Activated CD4-positive, alpha-beta T cell treated with anti-CD3 and anti-CD28 coated beads for 36 hours (primary cell): ENCODE measurements around the gene SEC16A. TPM values are rescaled to one million over a fixed set of nuclear protein-coding genes. Genes with fewer than 3 reads are reported as not detected.
A peak's percentile ranks its signal among the peaks of the same experiment; 100 is the strongest.

Experiments
- ATAC-seq: fragments of 200-7000 bp; cut with Tn5 transposase; one replicate; pipeline ENCODE4 v1.10.0; 2021; ENCODE audit warnings: mild to moderate bottlenecking, moderate library complexity
- CTCF ChIA-PET: fragments of 350-600 bp; sonication (Branson Sonifier 250); formaldehyde crosslinking; loops from one replicate; lab custom pipeline; 2021; ENCODE audit warnings: antibody characterized with exemption; lab: Charles Lee
- POLR2A ChIA-PET: fragments of 350-600 bp; sonication (Branson Sonifier 250); formaldehyde crosslinking; loops from one replicate; lab custom pipeline; 2021; ENCODE audit warnings: antibody characterized with exemption, inconsistent platforms; lab: Charles Lee
- DNase-seq: peaks from one replicate; pipeline ENCODE4 v3.0.0-alpha.2; 2020
- H3K27ac Mint-ChIP-seq: one replicate; pipeline ENCODE4 v1.8.0; 2021; ENCODE audit warnings: mixed read lengths
- H3K27me3 Mint-ChIP-seq: one replicate; pipeline ENCODE4 v1.8.0; 2021; ENCODE audit warnings: mixed read lengths
- H3K36me3 Mint-ChIP-seq: one replicate; pipeline ENCODE4 v1.8.0; 2021; ENCODE audit warnings: low read depth, mixed read lengths
- H3K4me1 Mint-ChIP-seq: one replicate; pipeline ENCODE4 v1.8.0; 2021; ENCODE audit warnings: mixed read lengths
- H3K4me3 Mint-ChIP-seq: one replicate; pipeline ENCODE4 v1.8.0; 2021; ENCODE audit warnings: mild to moderate bottlenecking, moderate library complexity, mixed read lengths
- H3K9me3 Mint-ChIP-seq: one replicate; pipeline ENCODE4 v1.8.0; 2021; ENCODE audit warnings: low read depth, mixed read lengths
- intact Hi-C, 2 experiments: fragments of 100-400 bp; cut with DNase I in 1 of 2; cut with micrococcal nuclease in 1 of 2; formaldehyde crosslinking; loops; one replicate each; pipeline versions ENCODE4 v1.14.2 to v1.15.1; 2022 to 2024; cut with DNase I, micrococcal nuclease
- total RNA-seq, 2 experiments: library from RNA; stranded (reverse); gene quantifications; one replicate each; pipeline ENCODE4 v1.2.3, GENCODE V29; 2021

Gene SEC16A
- total RNA-seq, 2 experiments from 2014 or later, result 62.7 TPM

DNA sequence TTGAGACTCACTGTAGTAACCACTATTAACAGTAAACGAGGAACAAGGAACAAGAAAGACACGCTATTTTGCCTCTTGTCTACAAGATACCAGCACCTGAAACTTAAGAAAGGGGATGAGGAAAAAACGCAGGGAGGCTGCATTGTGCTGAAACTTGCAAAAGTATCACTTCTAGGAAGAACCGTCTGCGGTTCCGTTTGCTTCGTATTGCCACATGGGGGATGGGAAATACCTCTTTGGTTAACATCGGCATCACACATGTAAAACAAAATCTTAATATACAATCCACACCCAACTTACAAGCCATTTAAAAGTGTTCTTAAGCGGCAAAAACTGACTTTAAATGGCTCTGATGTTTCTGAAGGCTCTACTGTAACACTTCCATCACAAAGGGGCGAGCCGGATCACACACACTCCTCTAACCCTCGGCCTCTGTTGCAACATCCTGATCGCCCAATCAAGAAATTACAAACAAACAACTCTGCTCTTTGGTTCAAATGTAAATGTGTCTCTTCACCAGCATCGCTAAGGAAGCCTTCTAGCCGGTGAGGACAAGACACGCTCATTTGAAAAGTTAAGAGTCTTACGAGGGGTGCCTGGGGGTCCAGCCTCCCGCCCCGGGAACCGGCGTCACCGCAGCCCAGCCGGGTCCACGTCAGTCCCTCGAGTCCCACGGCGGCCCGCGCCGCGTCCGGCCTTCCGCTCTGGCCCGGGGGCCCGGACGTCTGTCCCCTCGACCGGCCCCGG lies 621 bp downstream of the SEC16A start:
- no peaks in the 10 kb centered on the region for H3K9me3 Mint-ChIP-seq
- no peaks in the 10 kb centered on the region for H3K27me3 Mint-ChIP-seq
- ATAC-seq (no peak), DNase-seq (peak; percentile 55)
- peaks cover 25% of the 10 kb centered on the region for H3K36me3 Mint-ChIP-seq
- H3K4me1 Mint-ChIP-seq, result peaks cover 35% of the 10 kb centered on the region
- peak overlapping the region; percentile 96 for H3K27ac Mint-ChIP-seq
- intact Hi-C loops, result loop anchor here (2.0 to 5.0 kb wide), 8 partner anchors 43 to 1135 kb away; partner anchors contain the start of genes EHMT1 (in 1 of the 2), ENTR1 (in 1 of the 2), INPP5E (in 1 of the 2) and NELFB (in 1 of the 2)
- ChIA-PET POLR2A (no interaction called here), CTCF (no interaction called here)
- peak overlapping the region; percentile 97 for H3K4me3 Mint-ChIP-seq

DNA sequence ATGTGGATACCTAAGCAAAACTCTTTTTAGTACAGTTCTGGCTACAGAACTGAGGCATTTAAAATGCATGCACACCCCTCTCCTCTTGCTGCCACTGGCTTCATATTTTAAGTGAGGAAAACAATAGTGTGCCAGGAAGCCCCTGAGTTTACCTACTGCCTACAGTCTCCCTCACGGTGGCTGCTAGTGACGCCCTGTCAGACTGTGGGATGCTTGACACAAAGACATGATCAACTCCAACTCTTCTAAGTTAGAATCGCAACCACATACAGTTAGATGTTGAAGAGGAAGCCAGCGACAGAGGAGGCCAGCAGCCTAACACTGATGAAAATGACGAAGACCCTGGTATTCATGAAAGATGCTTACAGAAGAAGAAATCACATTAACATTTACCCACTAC lies 1.3 kb downstream of the SEC16A start:
- ATAC-seq (no peak), DNase-seq (no peak)
- Mint-ChIP-seq H3K4me1 (peaks cover 35% of the 10 kb centered on the region), H3K36me3 (peaks cover 31% of the 10 kb centered on the region), H3K27ac (peak overlapping the region; percentile 96), H3K9me3 (no peaks in the 10 kb centered on the region), H3K27me3 (no peaks in the 10 kb centered on the region), H3K4me3 (peak overlapping the region; percentile 97)
- CTCF ChIA-PET, result no interaction called here
- POLR2A ChIA-PET, result interaction anchor here (0.7 kb wide), 1 partner anchor 147 kb away, joined by 4 read pairs; no protein-coding TSS in a partner anchor
- intact Hi-C loops, result loop anchor here in 1 of 2 experiments (5.0 kb wide), 2 partner anchors 401 to 1136 kb away; partner anchors contain the start of gene EHMT1

DNA sequence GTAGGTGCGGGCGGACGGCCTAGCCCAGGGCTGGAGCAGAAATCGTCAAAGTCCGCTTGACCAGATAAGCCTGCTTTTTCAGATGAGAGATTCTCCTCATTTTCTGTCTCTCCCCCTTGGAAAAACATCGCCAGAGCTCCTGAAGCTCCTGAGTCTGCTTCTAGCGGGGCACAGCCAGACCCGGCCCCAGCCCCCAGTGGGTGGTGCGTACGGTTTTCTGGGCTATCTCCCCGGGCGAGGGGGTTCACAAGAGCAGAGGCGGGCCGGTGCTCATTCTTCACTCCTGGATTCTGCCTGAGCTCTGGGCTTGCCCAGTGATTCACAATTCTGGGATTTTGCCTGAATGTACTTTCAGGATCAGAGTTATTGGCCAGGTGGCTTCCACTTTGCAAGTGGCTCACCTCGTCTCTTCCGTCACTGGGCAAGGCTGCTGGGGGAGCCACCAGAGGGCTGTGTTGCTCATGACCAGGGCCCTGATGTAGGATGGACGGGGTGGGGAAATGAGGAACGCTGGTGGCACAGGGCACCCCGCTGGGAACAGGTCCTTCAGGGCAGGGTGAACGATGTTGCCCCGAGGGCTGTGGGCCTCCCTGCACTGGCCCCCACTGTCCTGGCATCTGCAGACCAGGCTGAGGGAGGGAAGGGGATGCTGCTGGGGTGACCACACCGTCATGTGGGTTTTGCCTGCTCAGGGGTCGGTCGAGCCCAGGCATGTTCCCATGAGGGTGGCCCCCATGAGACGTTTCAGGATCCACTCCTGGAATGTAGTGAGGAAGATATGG lies 6.3 kb downstream of the SEC16A start:
- intact Hi-C loops, result no loop called here
- no peaks in the 10 kb centered on the region for H3K9me3 Mint-ChIP-seq
- peaks cover 43% of the 10 kb centered on the region for H3K36me3 Mint-ChIP-seq
- H3K27ac Mint-ChIP-seq, result no peak overlapping the region
- CTCF ChIA-PET, result no interaction called here
- H3K4me1 Mint-ChIP-seq, result peaks cover 23% of the 10 kb centered on the region
- no peaks in the 10 kb centered on the region for H3K27me3 Mint-ChIP-seq
- POLR2A ChIA-PET, result no interaction called here
- no peak overlapping the region for H3K4me3 Mint-ChIP-seq
- ATAC-seq (no peak), DNase-seq (no peak)

DNA sequence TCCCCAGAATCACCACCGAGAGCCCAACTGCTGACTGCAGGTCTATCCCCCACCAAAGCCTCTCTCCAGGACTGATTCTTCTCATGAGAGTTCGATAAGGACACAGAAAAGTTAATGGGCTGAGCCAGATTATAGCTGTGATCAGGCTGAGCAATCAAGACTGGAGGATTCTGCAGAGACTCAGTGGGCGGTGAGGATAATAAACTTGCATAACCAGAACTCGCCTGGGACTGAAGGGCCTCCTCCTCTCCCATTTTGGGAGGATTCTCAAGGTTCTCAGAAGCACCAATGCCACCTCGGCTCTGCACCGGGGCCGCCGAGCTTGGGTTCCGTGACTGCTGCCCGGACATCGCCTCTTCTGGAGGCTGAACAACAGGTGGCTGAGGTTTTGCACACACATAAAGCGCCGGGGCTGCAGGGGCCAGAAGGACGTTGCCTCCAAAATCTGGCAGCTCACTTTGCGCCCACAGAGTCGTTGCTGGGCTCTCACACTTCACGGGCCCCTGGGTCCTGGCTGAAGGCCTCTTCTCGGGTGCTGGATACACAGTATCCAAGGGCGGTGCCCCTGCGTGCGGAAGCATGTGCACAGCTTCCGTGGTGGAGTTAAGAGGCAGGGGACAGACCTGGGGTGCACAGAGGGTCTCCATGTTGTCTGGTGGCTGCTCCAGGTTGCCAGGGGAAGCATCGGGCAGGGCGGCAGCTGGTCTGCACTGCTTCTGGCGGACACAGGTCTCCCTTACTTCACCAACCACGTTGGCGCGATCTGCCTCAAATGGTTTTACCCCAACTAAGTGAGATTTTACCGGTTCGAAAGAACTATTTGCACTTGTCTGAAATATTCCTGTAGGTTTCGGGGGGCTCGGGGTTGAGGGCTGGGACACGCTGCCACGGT lies 7.6 kb downstream of the SEC16A start:
- intact Hi-C loops, result no loop called here
- ATAC-seq (no peak), DNase-seq (no peak)
- CTCF ChIA-PET, result no interaction called here
- Mint-ChIP-seq H3K9me3 (no peaks in the 10 kb centered on the region), H3K4me1 (peaks cover 14% of the 10 kb centered on the region), H3K27me3 (no peaks in the 10 kb centered on the region), H3K36me3 (peaks cover 44% of the 10 kb centered on the region), H3K4me3 (no peak overlapping the region), H3K27ac (no peak overlapping the region)
- POLR2A ChIA-PET, result interaction anchor here (0.6 kb wide), 1 partner anchor 65 kb away, joined by 3 read pairs; the partner anchor contains the start of genes ENTR1 and PMPCA

DNA sequence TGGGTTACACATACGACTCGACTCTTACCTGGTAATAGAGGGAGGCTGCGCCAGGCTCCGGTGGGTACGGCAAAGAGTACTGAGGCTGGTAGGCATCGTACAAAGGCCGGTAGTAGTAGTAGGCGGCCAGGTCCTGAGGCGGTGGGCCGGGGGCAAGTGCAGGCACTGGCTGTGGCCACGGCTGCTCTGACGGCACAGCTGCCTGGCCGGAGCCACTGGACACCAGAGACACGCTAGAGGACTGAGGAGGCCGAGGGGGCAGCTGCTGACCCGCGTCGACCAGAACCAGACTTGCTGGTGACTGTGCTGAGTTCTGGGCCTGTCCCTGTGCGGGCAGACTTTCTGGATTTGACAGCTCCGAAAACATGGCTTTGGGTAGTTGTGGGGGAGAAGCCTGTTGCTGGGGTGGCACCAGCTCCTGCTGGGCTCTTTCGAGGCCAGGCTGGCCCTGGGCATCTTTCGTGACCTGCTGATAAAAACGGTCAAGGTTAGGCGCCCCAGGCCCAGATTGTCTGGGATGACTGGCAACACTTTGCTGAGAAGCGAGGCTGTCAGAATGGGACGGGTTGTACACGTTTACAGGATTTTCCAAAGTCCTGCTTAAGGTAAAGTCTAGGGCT lies 8.7 kb downstream of the SEC16A start:
- Mint-ChIP-seq H3K36me3 (peaks cover 44% of the 10 kb centered on the region), H3K27ac (no peak overlapping the region), H3K4me3 (no peak overlapping the region), H3K9me3 (no peaks in the 10 kb centered on the region), H3K27me3 (no peaks in the 10 kb centered on the region), H3K4me1 (peaks cover 7% of the 10 kb centered on the region)
- intact Hi-C loops, result no loop called here
- ChIA-PET POLR2A (no interaction called here), CTCF (interaction anchor here (1.1 kb wide), 1 partner anchor 31 kb away, joined by 3 read pairs; no protein-coding TSS in a partner anchor)
- no peak for ATAC-seq
- no peak for DNase-seq

- H3K27me3 Mint-ChIP-seq, result no peaks in the 10 kb centered on the region
- DNase-seq (no peak), ATAC-seq (no peak)
- ChIA-PET CTCF (interaction anchor here (1.1 kb wide), 1 partner anchor 31 kb away, joined by 3 read pairs; no protein-coding TSS in a partner anchor), POLR2A (no interaction called here)
- intact Hi-C loops, result no loop called here
- H3K4me3 Mint-ChIP-seq, result no peak overlapping the region
- H3K9me3 Mint-ChIP-seq, result no peaks in the 10 kb centered on the region
- peaks cover under 1% of the 10 kb centered on the region for H3K4me1 Mint-ChIP-seq
- H3K27ac Mint-ChIP-seq, result no peak overlapping the region
- peaks cover 40% of the 10 kb centered on the region for H3K36me3 Mint-ChIP-seq
Measured at GRCh38 chr9:136473354-136473721, 9.5 kb downstream of the SEC16A start.

DNA sequence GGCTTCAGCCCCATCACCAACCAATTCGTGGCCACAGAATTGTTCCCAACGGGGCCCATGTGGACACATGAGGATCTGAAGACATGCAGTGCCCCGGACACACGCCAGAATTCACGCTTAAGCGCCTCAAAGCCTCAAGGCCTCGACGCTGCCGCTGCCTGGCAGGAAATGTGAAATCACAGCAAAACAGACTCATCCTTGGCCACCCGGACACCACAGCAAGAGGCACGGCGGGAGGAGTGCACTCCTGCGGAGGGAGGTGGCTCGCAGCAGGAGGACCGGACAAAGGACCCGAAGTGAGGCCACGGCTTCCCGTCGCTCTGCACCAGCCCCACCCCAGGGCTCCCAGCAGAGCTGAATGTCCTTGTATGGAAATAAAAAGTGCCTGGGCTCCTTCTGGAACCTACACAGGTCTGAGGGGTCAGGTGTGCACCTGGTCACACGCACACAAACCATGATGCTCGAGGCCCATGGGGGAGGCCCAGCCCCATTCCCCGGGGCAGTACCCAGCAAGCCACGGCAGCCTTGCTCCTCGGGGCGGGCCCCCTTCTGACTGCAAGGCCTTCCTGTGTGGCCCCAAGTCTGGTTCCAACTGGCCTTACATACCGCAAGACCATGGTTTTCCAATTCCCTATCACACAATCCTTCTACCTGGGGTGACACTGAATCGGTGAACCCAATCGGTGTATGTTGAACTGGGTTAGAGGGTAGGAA lies 10.0 kb downstream of the SEC16A start:
- POLR2A ChIA-PET, result no interaction called here
- peaks cover 40% of the 10 kb centered on the region for H3K36me3 Mint-ChIP-seq

GRCh38 chr9:136471802-136472487 lies 10.9 kb downstream of the SEC16A start:
- no peaks in the 10 kb centered on the region for H3K4me1 Mint-ChIP-seq
- CTCF ChIA-PET, result interaction anchor here (0.8 kb wide), 1 partner anchor 25 kb away, joined by 4 read pairs; no protein-coding TSS in a partner anchor
- H3K4me3 Mint-ChIP-seq, result no peak overlapping the region
- intact Hi-C loops, result no loop called here
- DNase-seq (no peak), ATAC-seq (no peak)
- no peak overlapping the region for H3K27ac Mint-ChIP-seq
- POLR2A ChIA-PET, result no interaction called here
- no peaks in the 10 kb centered on the region for H3K27me3 Mint-ChIP-seq
- peaks cover 37% of the 10 kb centered on the region for H3K36me3 Mint-ChIP-seq
- H3K9me3 Mint-ChIP-seq, result no peaks in the 10 kb centered on the region

More for the DNA sequence above, 10.0 kb downstream of the SEC16A start:
- Mint-ChIP-seq H3K27ac (no peak overlapping the region), H3K4me3 (no peak overlapping the region), H3K27me3 (no peaks in the 10 kb centered on the region), H3K4me1 (no peaks in the 10 kb centered on the region), H3K9me3 (no peaks in the 10 kb centered on the region)
- CTCF ChIA-PET, result interaction anchor here (0.8 to 1.1 kb wide), 2 partner anchors 26 to 30 kb away, joined by 3 to 4 read pairs; no protein-coding TSS in a partner anchor
- ATAC-seq (no peak), DNase-seq (no peak)
- intact Hi-C loops, result no loop called here

DNA sequence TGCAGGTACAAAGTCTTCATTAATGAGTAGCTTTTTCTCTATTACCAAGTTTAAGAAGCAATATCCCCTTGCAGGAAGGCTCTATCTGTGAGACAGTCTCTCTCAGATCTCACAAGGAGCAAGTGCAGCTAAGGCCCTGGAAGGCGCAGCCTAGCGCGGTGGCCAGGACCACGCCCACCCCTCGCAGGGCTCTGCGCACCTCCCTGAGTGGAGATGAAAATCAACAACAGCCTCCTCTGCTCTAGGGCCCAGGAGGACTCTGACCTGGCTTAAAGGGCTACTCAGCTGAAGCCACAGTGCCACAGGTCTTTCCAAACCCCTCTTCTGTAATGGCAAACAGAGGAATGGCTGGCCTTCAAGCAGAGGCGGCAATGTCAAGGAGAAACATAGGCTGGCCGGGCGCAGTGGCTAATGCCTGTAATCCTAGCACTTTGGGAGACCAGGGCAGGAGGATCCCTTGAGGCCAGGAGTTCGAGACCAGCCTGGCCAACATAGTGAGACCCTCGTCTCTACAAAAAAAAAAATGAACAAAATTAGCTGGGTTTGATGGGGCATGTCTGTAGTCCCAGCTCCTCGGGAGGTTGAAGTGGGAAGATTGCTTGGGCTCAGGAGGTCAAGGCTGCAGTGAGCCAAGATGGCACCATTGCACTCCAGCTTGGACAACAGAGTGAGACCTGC lies 11.9 kb downstream of the SEC16A start:
- no peaks in the 10 kb centered on the region for H3K9me3 Mint-ChIP-seq
- CTCF ChIA-PET, result no interaction called here
- no peaks in the 10 kb centered on the region for H3K4me1 Mint-ChIP-seq
- intact Hi-C loops, result no loop called here
- DNase-seq, result no peak
- H3K27me3 Mint-ChIP-seq, result no peaks in the 10 kb centered on the region
- no peak overlapping the region for H3K27ac Mint-ChIP-seq
- POLR2A ChIA-PET, result no interaction called here
- ATAC-seq, result no peak
- H3K4me3 Mint-ChIP-seq, result no peak overlapping the region
- H3K36me3 Mint-ChIP-seq, result peaks cover 37% of the 10 kb centered on the region
